Ectodermal cell (in vitro differentiated cells): ENCODE measurements around the gene OR51E2. TPM values are rescaled to one million over a fixed set of nuclear protein-coding genes. Genes with fewer than 3 reads are reported as not detected.
"Not testable (repeated sequence)": the region's sequence is repeated elsewhere in the genome, so short reads cannot be mapped to it uniquely, and the experiment has no call there.

ENCODE experiments used
- H3K27ac ChIP-seq: 2 replicates; pipeline ENCODE4 v1.7.0; 2013; ENCODE audit warnings: mild to moderate bottlenecking, low read depth, low read length; ENCODE audit not compliant: insufficient read depth, poor library complexity, severe bottlenecking
- H3K27me3 ChIP-seq: 2 replicates; pipeline ENCODE4 v1.7.0; 2013; ENCODE audit warnings: mild to moderate bottlenecking, low read length; ENCODE audit not compliant: insufficient read depth, control insufficient read depth, poor library complexity, severe bottlenecking
- H3K36me3 ChIP-seq: one replicate; pipeline ENCODE4 v1.7.0; 2013; ENCODE audit warnings: low read length; ENCODE audit not compliant: control insufficient read depth, insufficient read depth
- H3K4me1 ChIP-seq: one replicate; pipeline ENCODE4 v1.7.0; 2013; ENCODE audit warnings: low read length; ENCODE audit not compliant: control insufficient read depth, insufficient read depth
- H3K4me3 ChIP-seq: 2 replicates; pipeline ENCODE4 v1.7.0; 2013; ENCODE audit warnings: low read depth, low read length, control low read depth; ENCODE audit not compliant: insufficient read depth
- H3K9me3 ChIP-seq: 2 replicates; pipeline ENCODE4 v1.7.0; 2013; ENCODE audit warnings: mild to moderate bottlenecking, low read length, moderate library complexity; ENCODE audit not compliant: control insufficient read depth
- WGBS, 2 experiments: methylation state at CpG; one replicate each; pipeline ENCODE4 v1.1.7; 2013; ENCODE audit warnings: missing lambda C conversion rate in 2 of 2; 5-methylcytosine and 5-hydroxymethylcytosine counted together
- polyA plus RNA-seq, 4 experiments: library from polyadenylated mRNA; stranded (reverse); fragments of 50-300 nt; gene quantifications; one replicate each; pipeline ENCODE4 v1.2.3, GENCODE V29; 2013

OR51E2 gene
- polyA plus RNA-seq (2013, experiment 1 of 4), result not detected
- not detected for polyA plus RNA-seq (2013, experiment 2 of 4)
- not detected for polyA plus RNA-seq (2013, experiment 3 of 4)
- not detected for polyA plus RNA-seq (2013, experiment 4 of 4)

GRCh38 chr11:4697585-4697984 lies at the start of gene OR51E2:
Gene OR51E2, minus strand, starts transcription at chr11:4697853. Its CDS starts 15,142 bp downstream, at chr11:4682711.
- no peaks in the 10 kb centered on the region for H3K27me3 ChIP-seq
- peaks cover 5% of the 10 kb centered on the region for H3K4me1 ChIP-seq
- no peaks in the 10 kb centered on the region for H3K9me3 ChIP-seq
- no peaks in the 10 kb centered on the region for H3K36me3 ChIP-seq
- H3K27ac ChIP-seq, result no peak within 1 kb of the TSS
- H3K4me3 ChIP-seq, result no peak within 1 kb of the TSS
- 85 to 91% methylated on average over 2 of the region's 3 CpGs for whole genome bisulfite sequencing, 2 experiments

GRCh38 chr11:4740735-4741134 lies 43.1 kb upstream of the OR51E2 start:
- Histone ChIP-seq H3K27ac (no peak overlapping the region), H3K4me1 (no peaks in the 10 kb centered on the region), H3K27me3 (no peaks in the 10 kb centered on the region), H3K9me3 (no peaks in the 10 kb centered on the region), H3K4me3 (no peak overlapping the region), H3K36me3 (no peaks in the 10 kb centered on the region)
- WGBS, 2 experiments, result 85 to 97% methylated on average over 2 of the region's 2 CpGs

- Histone ChIP-seq H3K9me3 (no peaks in the 10 kb centered on the region), H3K36me3 (no peaks in the 10 kb centered on the region), H3K27me3 (no peaks in the 10 kb centered on the region), H3K27ac (no peak overlapping the region), H3K4me3 (no peak overlapping the region), H3K4me1 (no peaks in the 10 kb centered on the region)
- 82 to 94% methylated on average over 2 of the region's 2 CpGs for WGBS, 2 experiments
These were observed 29.5 kb upstream of the OR51E2 start for GRCh38 chr11:4727171-4727570.

GRCh38 chr11:4722616-4723534 lies 25.2 kb upstream of the OR51E2 start:
- H3K27me3 ChIP-seq, H3K4me3 ChIP-seq, H3K4me1 ChIP-seq, H3K27ac ChIP-seq, H3K36me3 ChIP-seq, H3K9me3 ChIP-seq: not testable (repeated sequence)
- 93% methylated on average over 33 of the region's 33 CpGs for WGBS, 2 experiments

- Histone ChIP-seq H3K9me3 (no peaks in the 10 kb centered on the region), H3K4me3 (no peak overlapping the region), H3K27ac (no peak overlapping the region), H3K36me3 (no peaks in the 10 kb centered on the region), H3K27me3 (no peaks in the 10 kb centered on the region), H3K4me1 (no peaks in the 10 kb centered on the region)
- WGBS, 2 experiments, result 92 to 97% methylated on average over 4 to 5 of the region's 5 CpGs
These were observed 16.6 kb upstream of the OR51E2 start for GRCh38 chr11:4714300-4714699.

GRCh38 chr11:4713241-4713640 lies 15.6 kb upstream of the OR51E2 start:
- H3K36me3 ChIP-seq, result no peaks in the 10 kb centered on the region
- WGBS, 2 experiments, result 61 to 67% methylated on average over 1 of the region's 1 CpG
- no peaks in the 10 kb centered on the region for H3K9me3 ChIP-seq
- H3K4me3 ChIP-seq, result no peak overlapping the region
- no peaks in the 10 kb centered on the region for H3K27me3 ChIP-seq
- H3K4me1 ChIP-seq, result no peaks in the 10 kb centered on the region
- no peak overlapping the region for H3K27ac ChIP-seq

- no peaks in the 10 kb centered on the region for H3K4me1 ChIP-seq
- WGBS, 2 experiments, result 76 to 81% methylated on average over 8 of the region's 8 CpGs
- no peaks in the 10 kb centered on the region for H3K27me3 ChIP-seq
- no peak overlapping the region for H3K27ac ChIP-seq
- H3K9me3 ChIP-seq, result no peaks in the 10 kb centered on the region
- no peak overlapping the region for H3K4me3 ChIP-seq
- H3K36me3 ChIP-seq, result no peaks in the 10 kb centered on the region
These were observed 7.2 kb upstream of the OR51E2 start for GRCh38 chr11:4704790-4705334.

- Histone ChIP-seq H3K27ac (no peak within 1 kb of the TSS), H3K27me3 (no peaks in the 10 kb centered on the region), H3K36me3 (no peaks in the 10 kb centered on the region), H3K9me3 (no peaks in the 10 kb centered on the region), H3K4me3 (no peak within 1 kb of the TSS), H3K4me1 (no peaks in the 10 kb centered on the region)
- 28 to 33% methylated on average over 5 of the region's 5 CpGs for WGBS, 2 experiments
These were observed 6.6 kb upstream of the OR51E2 start, which contains the start of gene MMP26 for GRCh38 chr11:4704054-4704789. Gene MMP26, plus strand, starts transcription at chr11:4704784.

- Histone ChIP-seq H3K36me3 (no peaks in the 10 kb centered on the region), H3K4me1 (peaks cover 5% of the 10 kb centered on the region), H3K4me3 (no peak overlapping the region), H3K27me3 (no peaks in the 10 kb centered on the region), H3K9me3 (no peaks in the 10 kb centered on the region), H3K27ac (no peak overlapping the region)
- whole genome bisulfite sequencing, 2 experiments, result no CpG with 5 or more reads among the region's 1 CpG
These were observed 2.8 kb upstream of the OR51E2 start for GRCh38 chr11:4700436-4700820.
